Loucy (cell line): ENCODE data around the gene TGIF2.

Experiments
- H2AFZ ChIP-seq: fragments of 200-600 bp; sonication (generic); 2 replicates; pipeline ENCODE4 v1.6.0; 2016; ENCODE audit warnings: antibody characterized with exemption, mild to moderate bottlenecking, low read length, moderate library complexity
- H3F3A ChIP-seq: fragments of 200-600 bp; 2 replicates; pipeline ENCODE4 v1.6.0; 2016; ENCODE audit warnings: antibody characterized with exemption, low read depth, mild to moderate bottlenecking
- H3K27me3 ChIP-seq: fragments of 200-600 bp; sonication (generic); 2 replicates; pipeline ENCODE4 v1.6.1; 2014; ENCODE audit warnings: low read length, mild to moderate bottlenecking; ENCODE audit not compliant: insufficient read depth, poor library complexity, severe bottlenecking
- H3K36me3 ChIP-seq: fragments of 200-600 bp; sonication (generic); 2 replicates; pipeline ENCODE4 v1.6.1; 2016; ENCODE audit warnings: low read length; ENCODE audit not compliant: insufficient read depth
- H3K4me1 ChIP-seq: fragments of 200-600 bp; sonication (generic); 2 replicates; pipeline ENCODE4 v1.5.1; 2014; ENCODE audit warnings: low read length, mild to moderate bottlenecking; ENCODE audit not compliant: insufficient read depth, poor library complexity, severe bottlenecking
- H3K4me2 ChIP-seq: fragments of 200-600 bp; sonication (generic); 2 replicates; pipeline ENCODE4 v1.6.0; 2014; ENCODE audit warnings: antibody characterized with exemption, low read length, low read depth, mild to moderate bottlenecking; ENCODE audit not compliant: poor library complexity, severe bottlenecking
- H3K4me3 ChIP-seq: fragments of 200-600 bp; sonication (generic); 2 replicates; pipeline ENCODE4 v1.5.1; 2014; ENCODE audit warnings: low read length, mild to moderate bottlenecking, mixed read lengths; ENCODE audit not compliant: poor library complexity, severe bottlenecking
- H3K79me2 ChIP-seq: fragments of 200-600 bp; sonication (generic); 2 replicates; pipeline ENCODE4 v1.6.1; 2014; ENCODE audit warnings: low read length; ENCODE audit not compliant: insufficient read depth
- H3K9ac ChIP-seq: fragments of 200-600 bp; sonication (generic); 2 replicates; pipeline ENCODE4 v1.6.0; 2014; ENCODE audit warnings: mild to moderate bottlenecking, low read depth, low read length, moderate library complexity; ENCODE audit not compliant: poor library complexity, severe bottlenecking
- H3K9me2 ChIP-seq: fragments of 200-600 bp; sonication (generic); replicated peaks from 2 replicates; pipeline ENCODE4 v1.6.1; 2016; ENCODE audit warnings: low read depth, low read length, mixed read lengths
- H3K9me3 ChIP-seq: fragments of 200-600 bp; sonication (generic); 2 replicates; pipeline ENCODE4 v1.6.1; 2014; ENCODE audit warnings: mild to moderate bottlenecking, antibody characterized with exemption, low read length, low read depth; ENCODE audit not compliant: insufficient read depth
- H4K20me1 ChIP-seq: fragments of 200-600 bp; sonication (generic); 2 replicates; pipeline ENCODE4 v1.6.0; 2014; ENCODE audit warnings: antibody characterized with exemption, low read length, mild to moderate bottlenecking; ENCODE audit not compliant: insufficient read depth, poor library complexity, severe bottlenecking
- CTCF ChIP-seq: fragments of 200-600 bp; sonication (generic); conservative IDR thresholded peaks from 2 replicates; pipeline ENCODE4 v1.5.1; 2014; ENCODE audit warnings: mild to moderate bottlenecking, antibody characterized with exemption, low read length
- EZH2phosphoT487 ChIP-seq: fragments of 200-600 bp; IDR thresholded peaks from 2 replicates; pipeline ENCODE4 v1.6.1; 2018; ENCODE audit warnings: antibody characterized with exemption, mild to moderate bottlenecking, moderate library complexity, borderline replicate concordance

The TGIF2 gene

DNA sequence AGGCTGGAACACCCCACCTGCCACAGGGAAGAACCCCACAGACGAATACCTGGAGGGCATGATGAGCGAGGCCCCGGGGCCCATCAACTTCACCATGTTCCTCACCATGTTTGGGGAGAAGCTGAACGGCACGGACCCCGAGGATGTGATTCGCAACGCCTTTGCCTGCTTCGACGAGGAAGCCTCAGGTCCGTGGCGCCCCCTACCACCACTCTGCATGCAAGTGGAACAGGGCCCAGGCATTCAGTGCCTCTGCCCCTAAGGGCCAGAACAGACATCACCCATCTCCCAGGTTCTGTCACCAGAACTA, 25.4 kb upstream of the TGIF2 start:
- no peaks in the 10 kb centered on the region for H3K9me3 ChIP-seq
- no peak overlapping the region for H3K4me2 ChIP-seq
- H3K4me1 ChIP-seq: no peaks in the 10 kb centered on the region
- no peak overlapping the region for H3K4me3 ChIP-seq
- no peak overlapping the region for H3K9ac ChIP-seq
- no peaks in the 10 kb centered on the region for H3K27me3 ChIP-seq
- TF ChIP-seq CTCF (peak; percentile 39), EZH2phosphoT487 (no peak)
- H3K36me3 ChIP-seq: no peaks in the 10 kb centered on the region
- H4K20me1 ChIP-seq: no peaks in the 10 kb centered on the region
- no peaks in the 10 kb centered on the region for H3F3A ChIP-seq
- H3K79me2 ChIP-seq: no peaks in the 10 kb centered on the region
- H3K9me2 ChIP-seq: no peaks in the 10 kb centered on the region
- no peak overlapping the region for H2AFZ ChIP-seq

- Histone ChIP-seq H3K9ac (no peak overlapping the region), H4K20me1 (no peaks in the 10 kb centered on the region), H3K9me2 (no peaks in the 10 kb centered on the region), H3K27me3 (no peaks in the 10 kb centered on the region), H3F3A (no peaks in the 10 kb centered on the region), H2AFZ (no peak overlapping the region), H3K36me3 (no peaks in the 10 kb centered on the region), H3K9me3 (no peaks in the 10 kb centered on the region), H3K79me2 (no peaks in the 10 kb centered on the region), H3K4me1 (no peaks in the 10 kb centered on the region), H3K4me3 (no peak overlapping the region), H3K4me2 (no peak overlapping the region)
- TF ChIP-seq CTCF (no peak), EZH2phosphoT487 (no peak)
Measured at GRCh38 chr20:36548704-36549627, 24.4 kb upstream of the TGIF2 start.

- no peaks in the 10 kb centered on the region for H3K4me1 ChIP-seq
- no peaks in the 10 kb centered on the region for H3K27me3 ChIP-seq
- no peak overlapping the region for H3K9ac ChIP-seq
- TF ChIP-seq EZH2phosphoT487: no peak
- TF ChIP-seq CTCF: no peak
- no peaks in the 10 kb centered on the region for H3K9me3 ChIP-seq
- H3K79me2 ChIP-seq: no peaks in the 10 kb centered on the region
- no peak overlapping the region for H3K4me3 ChIP-seq
- H3K4me2 ChIP-seq: no peak overlapping the region
- no peaks in the 10 kb centered on the region for H4K20me1 ChIP-seq
- no peaks in the 10 kb centered on the region for H3K36me3 ChIP-seq
- no peaks in the 10 kb centered on the region for H3F3A ChIP-seq
- no peak overlapping the region for H2AFZ ChIP-seq
- no peaks in the 10 kb centered on the region for H3K9me2 ChIP-seq
Measured at GRCh38 chr20:36549628-36549941, 23.8 kb upstream of the TGIF2 start.
